Panc1 (cell line): Measurements from ENCODE around the gene TMEM187. TPM values are rescaled to one million over a fixed set of nuclear protein-coding genes. Genes with fewer than 3 reads are reported as not detected.

Experiments
- ATAC-seq: fragments of 200-7000 bp; cut with Tn5 transposase; 2 replicates; pipeline ENCODE4 v1.9.1; 2020; ENCODE audit warnings: mild to moderate bottlenecking, moderate library complexity
- BruUV-seq: library from RNA; stranded (reverse); fragments of 400-500 nt; replicated peaks from 2 replicates; lab custom pipeline; 2021; lab: Mats Ljungman, UMichigan
- CTCF ChIA-PET: fragments of 300-600 bp; sonication (Branson Sonifier 250); formaldehyde crosslinking; loops from one replicate; lab custom pipeline; 2022; ENCODE audit warnings: antibody characterized with exemption; lab: Charles Lee
- POLR2A ChIA-PET: fragments of 300-600 bp; sonication (Branson Sonifier 250); formaldehyde crosslinking; loops from one replicate; lab custom pipeline; 2022; ENCODE audit warnings: antibody characterized with exemption; lab: Charles Lee
- DNase-seq: peaks from one replicate; pipeline ENCODE4 v3.0.0-alpha.2; 2010; ENCODE audit warnings: low read depth, low spot score
- H3K27ac ChIP-seq: 2 replicates; pipeline ENCODE4 v1.5.1; 2011; ENCODE audit warnings: mild to moderate bottlenecking, low read length, inconsistent platforms
- H3K27me3 ChIP-seq: fragments of 200-500 bp; sonication (Bioruptor generic); 2 replicates; pipeline ENCODE4 v1.6.0; 2014; ENCODE audit warnings: low read length, inconsistent platforms; ENCODE audit not compliant: control insufficient read depth, insufficient read depth
- H3K36me3 ChIP-seq: fragments of 200-500 bp; sonication (Bioruptor generic); 2 replicates; pipeline ENCODE4 v1.5.1; 2014; ENCODE audit warnings: inconsistent platforms, mild to moderate bottlenecking, low read length, moderate library complexity; ENCODE audit not compliant: control insufficient read depth, insufficient read depth
- H3K4me1 ChIP-seq: 2 replicates; pipeline ENCODE4 v1.5.1; 2011; ENCODE audit warnings: inconsistent platforms, mild to moderate bottlenecking, low read length, moderate library complexity; ENCODE audit not compliant: control insufficient read depth, insufficient read depth
- H3K4me3 ChIP-seq, 2 experiments: 2 replicates each; pipeline ENCODE4 v1.5.1; 2011 to 2012; ENCODE audit warnings: low read depth in 2 of 2, low read length in 2 of 2, mild to moderate bottlenecking in 2 of 2, inconsistent platforms in 1 of 2, moderate library complexity in 1 of 2
- H3K9me3 ChIP-seq: fragments of 200-500 bp; sonication (Bioruptor generic); 2 replicates; pipeline ENCODE4 v1.5.1; 2014; ENCODE audit warnings: low read depth, mild to moderate bottlenecking, inconsistent platforms, low read length, moderate library complexity; ENCODE audit not compliant: control insufficient read depth, insufficient read depth
- POLR2AphosphoS5 ChIP-seq: IDR thresholded peaks from 2 replicates; pipeline ENCODE4 v1.6.1; 2012; ENCODE audit warnings: mild to moderate bottlenecking, low read depth, low read length, moderate library complexity
- SIN3A ChIP-seq: IDR thresholded peaks from 2 replicates; pipeline ENCODE4 v1.6.1; 2012; ENCODE audit warnings: low read depth, mild to moderate bottlenecking, low read length, moderate library complexity, borderline replicate concordance; ENCODE audit not compliant: insufficient read depth
- TCF7L2 ChIP-seq: IDR thresholded peaks from 2 replicates; pipeline ENCODE4 v1.6.1; 2011; ENCODE audit warnings: mild to moderate bottlenecking, low read depth, low read length, inconsistent platforms
- in situ Hi-C: cut with HindIII; loops from 2 replicates; pipeline ENCODE4 v1.10.0; 2016; ENCODE audit warnings: low sequenced_read_pairs, low pct_unique_long_range_greater_than_20kb
- intact Hi-C: fragments of 100-400 bp; cut with micrococcal nuclease; formaldehyde crosslinking; loops from one replicate; pipeline ENCODE4 v1.10.0; 2022; ENCODE audit not compliant: unreplicated experiment
- total RNA-seq: library from RNA; stranded (reverse); gene quantifications from one replicate; pipeline ENCODE4 v1.2.1, GENCODE V29; 2021; ENCODE audit not compliant: unreplicated experiment
- TF ChIP-seq, protein P1 (sequence below): fragments of 450-650 bp; IDR thresholded peaks from 2 replicates; pipeline ENCODE4 v1.5.1; 2017; ENCODE audit warnings: mild to moderate bottlenecking
- TF ChIP-seq, protein P2 (sequence below), 2 experiments: IDR thresholded peaks; 2 replicates each; pipeline ENCODE4 v1.6.1; 2011 to 2012; ENCODE audit warnings: low read depth in 2 of 2, control low read depth in 1 of 2, low read length in 1 of 2, mild to moderate bottlenecking in 1 of 2, moderate library complexity in 1 of 2; ENCODE audit not compliant: insufficient read depth in 1 of 2

Gene TMEM187
- total RNA-seq, 1 experiment from 2014 or later = 15.7 TPM

DNA sequence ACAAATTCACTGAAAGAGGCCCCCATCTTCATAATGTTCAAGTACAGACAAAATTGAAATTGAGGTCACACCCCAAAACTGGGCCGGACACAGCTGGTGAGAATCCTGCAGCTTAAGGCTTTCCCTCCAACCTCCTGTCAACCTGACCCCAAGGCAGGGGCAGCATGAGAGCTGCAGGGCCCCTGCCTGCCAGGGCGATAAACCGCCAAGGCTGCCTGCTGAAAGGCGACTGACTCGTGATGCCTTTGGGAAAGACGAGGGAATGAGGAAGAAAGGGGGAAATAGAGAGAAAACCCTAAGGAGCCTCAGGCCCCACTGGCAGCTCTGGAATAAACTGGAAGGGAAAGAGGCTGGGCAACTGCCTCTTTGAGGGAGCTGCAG, 54.5 kb downstream of the TMEM187 start:
- POLR2A ChIA-PET = interaction anchor here (0.5 kb wide), 1 partner anchor 57 kb away, joined by 6 read pairs; no protein-coding TSS in a partner anchor
- BruUV-seq = no TSS peak
- DNase-seq (no peak), ATAC-seq (no peak)
- H3K27ac ChIP-seq = no peak overlapping the region
- H3K36me3 ChIP-seq = no peaks in the 10 kb centered on the region; the same call in 1 of the 2 replicates
- H3K9me3 ChIP-seq = no peaks in the 10 kb centered on the region
- in situ Hi-C loops (no loop called here), intact Hi-C loops (no loop called here)
- TF ChIP-seq TCF7L2 (no peak), POLR2AphosphoS5 (no peak), SIN3A (no peak)
- TF ChIP-seq, protein P1, sequence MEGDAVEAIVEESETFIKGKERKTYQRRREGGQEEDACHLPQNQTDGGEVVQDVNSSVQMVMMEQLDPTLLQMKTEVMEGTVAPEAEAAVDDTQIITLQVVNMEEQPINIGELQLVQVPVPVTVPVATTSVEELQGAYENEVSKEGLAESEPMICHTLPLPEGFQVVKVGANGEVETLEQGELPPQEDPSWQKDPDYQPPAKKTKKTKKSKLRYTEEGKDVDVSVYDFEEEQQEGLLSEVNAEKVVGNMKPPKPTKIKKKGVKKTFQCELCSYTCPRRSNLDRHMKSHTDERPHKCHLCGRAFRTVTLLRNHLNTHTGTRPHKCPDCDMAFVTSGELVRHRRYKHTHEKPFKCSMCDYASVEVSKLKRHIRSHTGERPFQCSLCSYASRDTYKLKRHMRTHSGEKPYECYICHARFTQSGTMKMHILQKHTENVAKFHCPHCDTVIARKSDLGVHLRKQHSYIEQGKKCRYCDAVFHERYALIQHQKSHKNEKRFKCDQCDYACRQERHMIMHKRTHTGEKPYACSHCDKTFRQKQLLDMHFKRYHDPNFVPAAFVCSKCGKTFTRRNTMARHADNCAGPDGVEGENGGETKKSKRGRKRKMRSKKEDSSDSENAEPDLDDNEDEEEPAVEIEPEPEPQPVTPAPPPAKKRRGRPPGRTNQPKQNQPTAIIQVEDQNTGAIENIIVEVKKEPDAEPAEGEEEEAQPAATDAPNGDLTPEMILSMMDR = no peak
- TF ChIP-seq, protein P2, sequence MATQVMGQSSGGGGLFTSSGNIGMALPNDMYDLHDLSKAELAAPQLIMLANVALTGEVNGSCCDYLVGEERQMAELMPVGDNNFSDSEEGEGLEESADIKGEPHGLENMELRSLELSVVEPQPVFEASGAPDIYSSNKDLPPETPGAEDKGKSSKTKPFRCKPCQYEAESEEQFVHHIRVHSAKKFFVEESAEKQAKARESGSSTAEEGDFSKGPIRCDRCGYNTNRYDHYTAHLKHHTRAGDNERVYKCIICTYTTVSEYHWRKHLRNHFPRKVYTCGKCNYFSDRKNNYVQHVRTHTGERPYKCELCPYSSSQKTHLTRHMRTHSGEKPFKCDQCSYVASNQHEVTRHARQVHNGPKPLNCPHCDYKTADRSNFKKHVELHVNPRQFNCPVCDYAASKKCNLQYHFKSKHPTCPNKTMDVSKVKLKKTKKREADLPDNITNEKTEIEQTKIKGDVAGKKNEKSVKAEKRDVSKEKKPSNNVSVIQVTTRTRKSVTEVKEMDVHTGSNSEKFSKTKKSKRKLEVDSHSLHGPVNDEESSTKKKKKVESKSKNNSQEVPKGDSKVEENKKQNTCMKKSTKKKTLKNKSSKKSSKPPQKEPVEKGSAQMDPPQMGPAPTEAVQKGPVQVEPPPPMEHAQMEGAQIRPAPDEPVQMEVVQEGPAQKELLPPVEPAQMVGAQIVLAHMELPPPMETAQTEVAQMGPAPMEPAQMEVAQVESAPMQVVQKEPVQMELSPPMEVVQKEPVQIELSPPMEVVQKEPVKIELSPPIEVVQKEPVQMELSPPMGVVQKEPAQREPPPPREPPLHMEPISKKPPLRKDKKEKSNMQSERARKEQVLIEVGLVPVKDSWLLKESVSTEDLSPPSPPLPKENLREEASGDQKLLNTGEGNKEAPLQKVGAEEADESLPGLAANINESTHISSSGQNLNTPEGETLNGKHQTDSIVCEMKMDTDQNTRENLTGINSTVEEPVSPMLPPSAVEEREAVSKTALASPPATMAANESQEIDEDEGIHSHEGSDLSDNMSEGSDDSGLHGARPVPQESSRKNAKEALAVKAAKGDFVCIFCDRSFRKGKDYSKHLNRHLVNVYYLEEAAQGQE (IDR thresholded peaks at IDR 0.05; ENCODE audit: insufficient read depth in 1 of 2, low read depth in 2 of 2, low read length in 1 of 2) = no peak
- H3K27me3 ChIP-seq = no peaks in the 10 kb centered on the region
- CTCF ChIA-PET = interaction anchor here (0.6 to 2.2 kb wide), 2 partner anchors 13 to 38 kb away, joined by 3 to 6 read pairs; no protein-coding TSS in a partner anchor
- H3K4me3 ChIP-seq = no peak overlapping the region
- peaks cover 16% of the 10 kb centered on the region for H3K4me1 ChIP-seq

GRCh38 chrX:154027986-154028385, 55.4 kb downstream of the TMEM187 start:
- ChIA-PET POLR2A (interaction anchor here (0.6 kb wide), 1 partner anchor 10 kb away, joined by 6 read pairs; no protein-coding TSS in a partner anchor), CTCF (interaction anchor here (2.2 kb wide), 1 partner anchor 14 kb away, joined by 6 read pairs; no protein-coding TSS in a partner anchor)
- no peak for ATAC-seq
- Histone ChIP-seq H3K27ac (no peak overlapping the region), H3K4me1 (peaks cover 6% of the 10 kb centered on the region), H3K27me3 (no peaks in the 10 kb centered on the region), H3K4me3 (no peak overlapping the region), H3K9me3 (no peaks in the 10 kb centered on the region), H3K36me3 (no peaks in the 10 kb centered on the region; the same call in 1 of the 2 replicates)
- no TSS peak for BruUV-seq
- intact Hi-C loops = no loop called here
- TF ChIP-seq, protein P1 = no peak
- TF ChIP-seq SIN3A (no peak), POLR2AphosphoS5 (no peak)
- in situ Hi-C loops = no loop called here
- no peak for DNase-seq
